K562 (cell line): ENCODE results near the gene DAPL1. TPM values are rescaled to one million over a fixed set of nuclear protein-coding genes. Genes with fewer than 3 reads are reported as not detected.

Experiments used
- CEBPB ChIP-seq: fragments of 450-650 bp; IDR thresholded peaks from 2 replicates; pipeline ENCODE4 v1.6.1; 2016; ENCODE audit warnings: missing genetic modification characterization, missing compliant biosample characterization
- CHD7 ChIP-seq: fragments of 200-600 bp; sonication (generic); IDR thresholded peaks from one replicate; pipeline ENCODE4 v1.6.1; 2012; ENCODE audit warnings: mild to moderate bottlenecking, low read depth, low read length, inconsistent platforms
- polyA plus RNA-seq, 8 experiments: library from polyadenylated mRNA; depleted of rRNA in 4 of 8; stranded (reverse) in 5 of 8; unstranded in 3 of 8; fragments of >200 nt; fragmentation: Nextera tagmentation in 2 of 8; fragmentation: Illumina TruSeq in 1 of 8; extraction: Ambion mirVana in 2 of 8; extraction: Trizol in 1 of 8; gene quantifications; 2 replicates each; pipeline versions ENCODE4 v1.2.1 to v1.2.3, GENCODE V29; 2011 to 2014; ENCODE audit warnings: inconsistent platforms in 1 of 8, missing spikeins in 1 of 8
- total RNA-seq, 7 experiments: library from RNA; depleted of rRNA in 6 of 7; stranded (reverse); fragments of >200 nt in 6 of 7; fragmentation: Illumina TruSeq in 2 of 7; extraction: Trizol in 2 of 7; gene quantifications; 2 replicates each; pipeline versions ENCODE4 v1.2.1 to v1.2.3, GENCODE V29; 2011 to 2021; ENCODE audit warnings: low replicate concordance in 1 of 7

Gene DAPL1
- total and polyA plus RNA-seq, 9 of the 15 experiments (the other 6 are each of a cell fraction or from before 2014, with no cell fraction given) = not detected

GRCh38 chr2:158835431-158835830, 40.3 kb downstream of the DAPL1 start (continued):
- TF ChIP-seq CHD7 = no peak
- no peak for TF ChIP-seq CEBPB (tag)
